KOPT-K1 (cell line): ENCODE measurements around the gene CFDP1.
"Not testable (repeated sequence)": the region's sequence is repeated elsewhere in the genome, so short reads cannot be mapped to it uniquely, and the experiment has no call there.

ENCODE experiments used
- H3K27ac ChIP-seq: fragments of 200-600 bp; sonication (generic); 2 replicates; pipeline ENCODE4 v1.5.1; 2016; ENCODE audit warnings: antibody characterized with exemption, mild to moderate bottlenecking, low read depth, low read length; ENCODE audit not compliant: poor library complexity, severe bottlenecking
- H3K36me3 ChIP-seq: fragments of 200-600 bp; sonication (generic); 2 replicates; pipeline ENCODE4 v1.5.1; 2017; ENCODE audit warnings: antibody characterized with exemption, mild to moderate bottlenecking, low read length, moderate library complexity; ENCODE audit not compliant: insufficient read depth
- H3K9me3 ChIP-seq: fragments of 200-600 bp; sonication (generic); 2 replicates; pipeline ENCODE4 v1.5.1; 2017; ENCODE audit warnings: antibody characterized with exemption, low read length, mild to moderate bottlenecking; ENCODE audit not compliant: insufficient read depth, poor library complexity, severe bottlenecking

Gene CFDP1

DNA sequence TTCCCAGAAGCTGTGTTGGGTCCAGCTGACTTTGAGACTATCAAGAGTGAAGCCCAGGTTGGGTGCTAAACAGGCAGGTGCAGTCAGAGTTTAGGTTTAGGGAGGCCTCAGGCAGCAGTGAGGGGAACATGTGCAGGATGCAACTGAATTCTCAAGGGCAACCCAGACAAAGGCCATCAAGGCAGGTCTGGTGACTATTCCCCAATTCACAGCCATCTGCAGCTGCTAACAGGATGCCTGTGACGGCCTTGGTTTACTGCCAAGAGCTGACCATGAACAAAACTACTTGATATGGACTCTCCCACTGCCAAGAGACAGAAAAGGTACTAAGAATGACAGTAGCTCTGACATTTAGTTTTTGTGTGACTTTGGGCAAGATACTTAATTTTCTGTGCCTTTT lies 136.7 kb downstream of the CFDP1 start:
- Histone ChIP-seq H3K27ac (no peak overlapping the region), H3K9me3 (no peaks in the 10 kb centered on the region), H3K36me3 (peaks cover 96% of the 10 kb centered on the region)

DNA sequence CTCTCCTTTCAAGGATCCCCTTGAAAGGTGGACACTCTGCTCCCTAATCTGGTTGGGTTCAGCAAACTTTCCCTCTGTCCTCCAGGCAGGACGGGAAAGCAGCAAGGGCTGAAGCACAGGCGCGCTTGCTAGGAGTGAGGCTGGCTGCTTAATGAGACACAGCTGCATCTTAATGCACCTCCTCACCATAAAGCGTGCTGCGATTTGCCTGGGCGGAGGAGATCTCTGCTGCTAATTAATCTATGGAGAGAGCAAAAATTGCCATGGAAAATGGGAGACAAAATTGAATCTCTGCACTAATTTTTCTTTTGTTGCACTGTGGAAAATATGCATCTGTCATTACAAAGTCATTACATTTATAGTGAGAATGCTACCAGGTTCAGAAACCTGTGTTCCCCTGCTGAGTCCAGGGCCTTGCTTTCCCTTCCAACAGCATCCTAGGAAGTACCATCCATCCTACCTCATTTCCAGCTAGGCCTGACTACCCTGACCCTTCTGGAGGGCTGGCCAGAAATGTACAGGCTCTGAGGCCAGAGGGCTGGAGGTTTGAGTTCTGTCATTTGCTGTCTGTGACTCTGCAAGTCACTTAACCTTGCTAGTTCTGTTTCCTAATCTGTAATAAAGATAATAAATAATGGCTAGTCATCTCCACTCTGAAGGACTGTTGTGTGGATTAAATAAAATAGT lies 138.4 kb downstream of the CFDP1 start:
- H3K9me3 ChIP-seq: no peaks in the 10 kb centered on the region
- H3K36me3 ChIP-seq: peaks cover 94% of the 10 kb centered on the region
- H3K27ac ChIP-seq: no peak overlapping the region

DNA sequence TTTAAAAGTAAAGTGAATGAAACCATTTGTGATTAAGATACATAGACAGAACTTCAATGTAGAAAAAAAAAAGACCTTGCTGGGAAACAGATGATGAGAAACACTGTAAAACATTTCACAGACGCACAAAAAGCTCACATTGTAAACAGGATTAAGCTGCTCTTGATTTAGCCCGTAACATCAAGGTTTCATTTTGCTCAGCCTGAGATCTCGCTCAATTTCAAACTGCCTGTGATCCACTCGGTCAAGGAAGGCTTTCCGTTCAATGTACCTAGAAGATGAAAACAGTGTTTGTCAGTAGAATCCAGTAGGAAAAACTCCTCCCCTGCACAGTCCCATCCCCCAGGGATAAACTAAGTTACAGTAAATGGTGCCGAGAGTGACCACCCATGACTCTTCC lies 139.5 kb downstream of the CFDP1 start:
- H3K36me3 ChIP-seq: peaks cover 85% of the 10 kb centered on the region
- no peak overlapping the region for H3K27ac ChIP-seq
- no peaks in the 10 kb centered on the region for H3K9me3 ChIP-seq

DNA sequence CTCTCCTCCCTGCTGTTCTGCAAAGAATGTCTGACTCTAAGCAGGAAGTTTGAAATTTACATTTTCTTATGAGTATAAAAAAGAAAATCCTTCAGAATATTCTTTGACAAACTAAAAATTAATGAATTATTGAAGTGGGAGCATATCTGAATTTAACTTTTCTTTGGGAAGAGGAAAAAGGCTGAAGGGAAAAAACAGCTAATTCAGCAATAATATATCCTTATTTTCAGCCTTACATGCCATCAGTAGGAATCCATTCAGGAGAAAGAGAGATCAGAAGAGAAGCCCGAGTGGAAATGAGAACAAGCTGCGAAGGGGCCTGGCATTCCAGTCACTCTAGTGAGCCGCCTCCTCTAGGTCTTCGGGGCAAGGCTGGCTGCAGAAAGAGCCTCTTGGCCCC lies 140.1 kb downstream of the CFDP1 start:
- Histone ChIP-seq H3K27ac (no peak overlapping the region), H3K9me3 (no peaks in the 10 kb centered on the region), H3K36me3 (peaks cover 79% of the 10 kb centered on the region)

DNA sequence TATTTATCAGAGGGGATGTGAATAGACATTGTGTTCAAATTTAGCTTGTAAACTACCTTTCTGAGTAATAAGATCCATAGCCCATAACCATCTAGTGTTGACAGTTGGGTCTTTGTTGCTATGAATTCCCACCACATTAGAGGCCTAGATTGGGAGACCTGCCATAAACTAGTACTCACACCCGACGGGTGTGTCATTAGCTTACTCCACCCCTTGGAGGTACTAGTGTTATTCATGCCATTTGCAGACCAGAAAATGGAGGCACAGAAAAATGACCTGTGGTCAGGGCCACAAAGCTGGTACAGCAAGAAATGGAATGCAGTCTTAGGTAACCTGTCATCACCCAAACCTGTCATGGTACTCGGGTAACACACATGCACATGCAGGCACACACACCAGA lies 140.6 kb downstream of the CFDP1 start:
- no peak overlapping the region for H3K27ac ChIP-seq
- peaks cover 75% of the 10 kb centered on the region for H3K36me3 ChIP-seq
- no peaks in the 10 kb centered on the region for H3K9me3 ChIP-seq

DNA sequence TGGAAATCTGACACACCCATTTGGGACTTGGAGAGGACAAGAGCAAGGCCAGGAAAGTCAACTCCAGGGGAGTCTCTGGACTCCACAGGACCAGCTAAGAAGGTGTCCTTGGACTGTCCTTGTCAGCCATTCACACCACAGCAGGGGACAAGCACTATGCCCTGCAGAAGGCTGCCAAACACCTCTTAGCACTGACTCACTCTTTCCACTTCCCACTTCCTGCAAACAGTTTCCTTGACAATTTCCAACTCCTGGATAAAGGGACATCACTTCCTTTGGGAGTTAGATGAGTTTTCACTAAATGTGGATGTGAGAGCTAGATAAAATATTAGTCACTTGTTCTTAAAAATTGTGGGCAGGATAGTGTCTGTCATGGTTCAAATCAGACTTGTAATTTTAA lies 144.1 kb downstream of the CFDP1 start:
- Histone ChIP-seq H3K9me3 (no peaks in the 10 kb centered on the region), H3K27ac (no peak overlapping the region), H3K36me3 (peaks cover 42% of the 10 kb centered on the region)

DNA sequence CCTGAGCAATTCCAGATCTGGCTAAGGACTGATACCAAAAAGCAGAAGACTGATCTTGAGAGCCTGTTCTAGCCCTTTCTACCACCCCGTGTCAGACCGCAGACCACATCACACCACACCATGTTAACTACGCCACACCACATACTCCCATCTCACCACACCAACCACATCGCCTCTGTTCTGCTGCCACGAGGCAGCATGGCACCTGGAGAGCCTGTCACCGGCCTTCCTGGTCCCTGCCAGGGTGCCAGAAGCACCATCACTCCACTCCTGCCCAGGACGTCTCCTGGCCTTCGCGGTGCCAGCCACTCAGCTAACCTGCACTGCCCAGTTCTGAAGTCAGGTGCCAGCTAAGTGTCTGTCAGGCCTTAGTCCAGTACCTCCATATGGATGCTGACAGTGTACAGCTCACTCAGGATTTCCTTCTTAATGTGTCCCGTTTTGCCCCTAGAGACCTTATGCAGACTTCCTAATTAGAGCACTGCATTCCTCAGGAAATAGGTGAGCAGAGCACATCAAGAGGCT lies 144.6 kb downstream of the CFDP1 start:
- H3K9me3 ChIP-seq: no peaks in the 10 kb centered on the region
- H3K36me3 ChIP-seq: peaks cover 37% of the 10 kb centered on the region
- no peak overlapping the region for H3K27ac ChIP-seq

DNA sequence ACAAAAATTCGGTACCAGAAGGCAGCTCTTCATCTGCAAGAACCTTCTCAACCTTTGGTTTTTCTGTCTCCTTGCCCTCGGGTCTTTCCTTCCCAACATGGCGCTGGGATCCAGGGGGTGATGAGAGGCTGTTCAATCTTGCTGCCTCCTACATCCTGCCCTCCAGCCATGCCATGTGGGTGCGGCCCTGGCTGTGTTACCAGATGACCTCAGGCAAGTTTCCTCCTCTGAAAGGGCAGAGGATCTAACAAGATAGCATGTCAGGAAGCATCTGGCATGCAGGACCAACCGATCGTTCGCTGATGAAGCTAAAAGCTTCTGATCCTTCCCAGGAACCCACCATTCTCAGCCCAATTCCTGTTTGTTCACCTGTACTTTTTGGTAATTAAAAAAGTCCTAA lies 145.1 kb downstream of the CFDP1 start:
- H3K27ac ChIP-seq: no peak overlapping the region

DNA sequence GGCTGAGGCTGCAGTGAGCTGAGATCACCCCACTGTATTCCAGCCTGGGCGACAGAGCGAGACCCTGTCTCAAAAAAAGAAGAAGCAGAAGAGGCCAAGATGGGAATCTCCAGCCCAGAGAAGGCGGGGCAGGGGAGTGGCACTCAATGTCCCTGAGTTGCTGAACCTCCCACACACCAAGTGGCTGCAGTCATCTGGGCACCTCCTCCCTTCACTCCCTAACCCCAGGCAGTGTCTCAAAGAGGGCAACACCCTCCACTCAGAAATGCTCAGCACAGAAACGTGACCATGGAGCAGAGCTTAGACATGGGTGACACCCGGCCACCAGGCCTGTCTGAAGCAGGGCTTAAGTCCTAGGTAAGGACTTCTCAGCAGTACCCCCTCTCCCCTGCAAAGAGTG lies 145.6 kb downstream of the CFDP1 start:
- no peak overlapping the region for H3K27ac ChIP-seq
- H3K36me3 ChIP-seq: peaks cover 27% of the 10 kb centered on the region
- H3K9me3 ChIP-seq: no peaks in the 10 kb centered on the region

More for the DNA sequence above, 145.1 kb downstream of the CFDP1 start:
- peaks cover 32% of the 10 kb centered on the region for H3K36me3 ChIP-seq
- H3K9me3 ChIP-seq: no peaks in the 10 kb centered on the region

DNA sequence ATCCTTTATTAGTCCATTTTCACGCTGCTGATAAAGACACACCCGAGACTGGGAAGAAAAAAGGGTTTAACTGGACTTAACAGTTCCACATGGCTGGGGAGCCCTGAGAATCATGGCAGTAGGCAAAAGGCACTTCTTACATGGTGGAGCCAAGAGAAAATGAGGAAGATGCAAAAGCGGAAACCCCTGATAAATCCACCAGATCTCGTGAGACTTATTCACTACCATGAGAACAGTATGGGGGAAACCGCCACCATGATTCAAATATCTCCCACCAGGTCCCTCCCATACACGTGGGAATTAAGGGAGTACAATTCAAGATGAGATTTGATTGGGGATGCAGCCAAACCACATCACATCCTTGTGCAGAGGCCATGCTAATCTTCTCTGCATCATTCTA lies 146.9 kb downstream of the CFDP1 start:
- Histone ChIP-seq H3K27ac (no peak overlapping the region), H3K9me3 (no peaks in the 10 kb centered on the region)

DNA sequence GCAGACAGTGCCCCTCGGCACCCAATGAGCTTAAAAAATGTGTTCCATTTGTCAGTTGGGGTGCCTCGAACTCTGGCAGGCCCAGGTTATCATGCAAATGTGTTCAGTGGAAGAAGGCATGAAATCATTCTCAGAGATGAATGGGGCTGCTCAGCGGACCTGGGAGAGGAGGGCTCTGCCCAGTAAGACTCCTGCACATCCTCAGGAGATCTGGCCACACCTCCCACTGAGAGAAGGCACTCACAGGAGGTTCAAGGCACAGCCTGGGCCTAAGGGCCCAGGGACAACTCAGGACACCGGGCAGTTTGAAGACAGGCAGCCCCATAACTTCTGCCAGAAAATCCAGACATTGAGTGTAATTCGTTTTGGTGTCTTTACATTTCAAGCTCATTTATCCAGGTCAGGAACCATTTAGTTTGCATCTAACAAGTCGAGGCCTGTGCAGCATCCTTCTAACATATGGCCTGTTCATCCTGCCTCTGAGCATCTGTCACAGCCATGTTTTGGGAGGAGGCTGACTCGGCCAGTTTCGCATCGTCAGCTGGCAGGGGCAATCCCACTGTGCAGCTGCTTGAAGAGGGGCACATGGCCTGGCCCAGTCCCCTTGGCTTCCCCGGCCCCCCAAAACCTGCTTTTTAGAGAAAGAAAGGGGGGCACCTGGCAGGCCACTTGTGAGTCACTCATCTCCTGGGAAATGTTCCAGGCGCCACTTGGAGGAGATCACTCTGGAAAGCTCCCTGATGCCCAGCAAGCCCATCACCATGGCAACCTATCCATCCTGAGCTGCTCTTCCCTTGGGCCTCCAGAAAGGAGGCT lies 150.6 kb downstream of the CFDP1 start:
- no peak overlapping the region for H3K27ac ChIP-seq
- no peaks in the 10 kb centered on the region for H3K36me3 ChIP-seq
- no peaks in the 10 kb centered on the region for H3K9me3 ChIP-seq

More for the DNA sequence above, 146.9 kb downstream of the CFDP1 start:
- peaks cover 14% of the 10 kb centered on the region for H3K36me3 ChIP-seq

DNA sequence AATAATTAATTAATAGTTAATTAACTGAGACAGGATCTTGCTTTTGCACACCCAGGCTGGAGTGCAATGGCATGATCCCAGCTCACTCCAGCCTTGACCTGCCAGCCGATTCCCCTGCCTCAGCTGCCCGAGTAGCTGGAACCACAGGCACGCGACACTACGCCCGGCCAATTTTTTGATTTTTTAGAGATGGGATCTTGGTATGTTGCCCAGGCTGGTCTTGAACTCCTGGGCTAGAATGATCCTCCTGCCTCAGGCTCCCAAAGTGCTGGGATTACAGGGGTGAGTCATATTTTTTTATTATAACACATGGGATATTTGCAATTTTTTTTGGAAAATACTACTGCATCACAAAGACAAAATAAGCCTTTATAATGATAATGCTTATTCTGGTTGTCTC lies 151.5 kb downstream of the CFDP1 start:
- no peaks in the 10 kb centered on the region for H3K36me3 ChIP-seq

DNA sequence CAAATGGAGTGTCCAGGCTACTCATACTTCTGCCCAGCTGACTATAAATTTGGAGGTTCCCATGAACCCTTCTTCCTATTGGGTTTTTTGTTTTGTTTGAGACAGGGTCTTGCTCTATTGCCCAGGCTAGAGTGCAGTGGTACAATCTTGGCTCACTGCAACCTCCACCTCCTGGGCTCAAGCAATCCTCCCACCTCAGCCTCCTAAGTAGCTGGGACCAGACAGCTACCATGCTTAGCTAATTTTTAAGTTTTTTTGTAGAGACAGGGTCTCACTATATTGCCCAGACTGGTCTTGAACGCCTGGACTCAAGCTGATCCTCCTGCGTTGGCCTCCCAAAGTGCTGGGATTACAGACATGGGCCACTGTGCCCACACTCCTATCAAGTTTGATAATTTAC lies 152.3 kb downstream of the CFDP1 start:
- H3K27ac ChIP-seq, H3K36me3 ChIP-seq, H3K9me3 ChIP-seq: not testable (repeated sequence)

More for the DNA sequence above, 151.5 kb downstream of the CFDP1 start:
- Histone ChIP-seq H3K9me3 (no peaks in the 10 kb centered on the region), H3K27ac (no peak overlapping the region)

DNA sequence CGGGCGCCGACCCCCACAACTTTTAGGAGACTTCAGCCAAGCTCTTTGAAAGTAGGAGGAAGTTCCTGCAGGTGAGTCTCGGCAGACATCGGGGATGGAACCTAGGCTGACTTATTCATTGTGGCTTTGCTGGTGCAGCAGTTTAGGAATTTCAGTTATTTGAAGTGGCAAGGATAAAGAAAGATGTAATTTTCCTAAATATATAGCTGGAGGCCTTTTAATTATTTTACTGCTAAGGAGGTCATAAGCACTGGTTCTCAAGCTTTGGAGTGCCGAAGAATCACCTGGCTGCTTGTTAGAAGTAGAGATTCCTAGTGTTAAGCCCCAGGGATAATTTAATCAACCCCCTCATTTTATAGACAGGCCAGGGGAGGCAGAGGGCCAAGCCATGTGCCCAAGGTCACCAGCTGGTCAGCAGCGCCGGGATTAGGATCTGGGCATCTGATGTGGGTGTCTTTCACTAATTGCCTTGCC lies 152.9 kb downstream of the CFDP1 start:
- H3K9me3 ChIP-seq: no peaks in the 10 kb centered on the region
- no peaks in the 10 kb centered on the region for H3K36me3 ChIP-seq
- H3K27ac ChIP-seq: no peak overlapping the region

DNA sequence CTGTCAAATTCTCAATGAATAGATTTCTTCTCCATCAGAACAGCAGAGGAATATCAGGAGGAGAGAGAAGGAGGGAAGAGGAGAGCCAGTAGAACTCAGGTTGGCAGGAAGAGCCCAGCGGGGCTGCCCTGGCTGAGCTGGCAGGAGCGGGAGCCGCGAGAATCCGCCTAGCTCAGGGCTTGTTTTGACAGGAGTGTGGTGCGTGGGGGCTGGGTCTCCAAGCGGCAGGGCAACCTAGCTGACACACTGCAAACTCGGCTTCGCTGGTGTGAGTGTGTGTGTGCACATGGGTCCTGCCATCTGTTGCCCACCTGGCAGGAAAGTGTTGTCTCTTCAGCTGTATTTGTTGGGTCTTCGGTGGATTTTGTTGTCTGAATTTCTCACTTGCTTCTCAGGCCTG lies 154.0 kb downstream of the CFDP1 start:
- Histone ChIP-seq H3K27ac (no peak overlapping the region), H3K36me3 (no peaks in the 10 kb centered on the region), H3K9me3 (no peaks in the 10 kb centered on the region)
